SIG-M5 treated with dmso at 0.1 percent for 504 hours (cell line): ENCODE results near the gene PYGB.

Source experiments
- DNase-seq: peaks from one replicate; lab custom pipeline; 2025; ENCODE audit not compliant: unreplicated experiment; lab: John Stamatoyannopoulos, UW

The PYGB gene

GRCh38 chr20:25269057-25269832, 21.4 kb downstream of the PYGB start:
- no peak for DNase-seq

GRCh38 chr20:25269833-25270170, 21.9 kb downstream of the PYGB start:
- no peak for DNase-seq

- DNase-seq, result no peak
These were observed 23.0 kb downstream of the PYGB start for GRCh38 chr20:25270829-25271251.

- no peak for DNase-seq
These were observed 23.8 kb downstream of the PYGB start for GRCh38 chr20:25271486-25272222.

- DNase-seq, result no peak
These were observed 24.5 kb downstream of the PYGB start for GRCh38 chr20:25272223-25273000.

GRCh38 chr20:25273046-25273445, 25.2 kb downstream of the PYGB start:
- no peak for DNase-seq

- no peak for DNase-seq
These were observed 25.9 kb downstream of the PYGB start for GRCh38 chr20:25273541-25274358.

- DNase-seq, result no peak
These were observed 26.6 kb downstream of the PYGB start for GRCh38 chr20:25274481-25274880.

- no peak for DNase-seq
These were observed 27.3 kb downstream of the PYGB start for GRCh38 chr20:25274891-25275812.

GRCh38 chr20:25275813-25276532, 28.1 kb downstream of the PYGB start:
- no peak for DNase-seq

- DNase-seq, result no peak
These were observed 28.7 kb downstream of the PYGB start for GRCh38 chr20:25276533-25277050.

GRCh38 chr20:25277051-25277801, 29.3 kb downstream of the PYGB start:
- DNase-seq, result no peak

- no peak for DNase-seq
These were observed 30.1 kb downstream of the PYGB start for GRCh38 chr20:25277941-25278521.

GRCh38 chr20:25278636-25279361, 30.9 kb downstream of the PYGB start:
- DNase-seq, result no peak

- DNase-seq, result no peak
These were observed 31.5 kb downstream of the PYGB start for GRCh38 chr20:25279403-25279802.

GRCh38 chr20:25280051-25280573, 32.2 kb downstream of the PYGB start:
- DNase-seq, result no peak
